A549 (cell line): ENCODE results near the gene EHD3. TPM values are rescaled to one million over a fixed set of nuclear protein-coding genes. Genes with fewer than 3 reads are reported as not detected.

Experiments used
- ATAC-seq, 2 experiments: fragments of 200-7000 bp in 1 of 2; fragments of >200 bp in 1 of 2; cut with Nextera tagmentation in 1 of 2; cut with Tn5 transposase in 1 of 2; 3 replicates each; pipeline versions ENCODE4 v1.8.0 to v1.9.1; 2018 to 2020; ENCODE audit warnings: mild to moderate bottlenecking in 1 of 2, moderate library complexity in 1 of 2
- CTCF ChIA-PET: fragments of 300-600 bp; sonication (Branson Sonifier 250); formaldehyde crosslinking; extraction: SDS; loops from one replicate; lab custom pipeline; 2021; ENCODE audit warnings: antibody characterized with exemption, inconsistent platforms; lab: Yijun Ruan, JAX
- POLR2A ChIA-PET: fragments of 350-600 bp; formaldehyde crosslinking; extraction: SDS; loops from one replicate; lab custom pipeline; 2021; ENCODE audit warnings: antibody characterized with exemption, inconsistent platforms; lab: Yijun Ruan, JAX
- DNase-seq, 2 experiments: peaks; one replicate each; pipeline versions ENCODE4 v3.0.0 to v3.0.0-alpha.2; 2011 to 2016; ENCODE audit warnings: low read depth in 1 of 2, low spot score in 1 of 2
- FAIRE-seq: peaks from 2 replicates; lab custom pipeline; 2011; peaks lifted over from hg19 to GRCh38; lab: Jason Lieb, UNC
- H3K27ac ChIP-seq, 2 experiments: fragments of >200 bp; sonication (Bioruptor Twin); formaldehyde crosslinking; 3 replicates each; pipeline ENCODE4 v1.5.1; 2016 to 2017
- H3K4me1 ChIP-seq: fragments of >200 bp; sonication (Bioruptor Twin); formaldehyde crosslinking; 3 replicates; pipeline ENCODE4 v1.6.1; 2016
- H3K4me2 ChIP-seq: fragments of >200 bp; sonication (Bioruptor Twin); formaldehyde crosslinking; 3 replicates; pipeline ENCODE4 v1.6.1; 2016
- H3K4me3 ChIP-seq: fragments of >200 bp; sonication (Bioruptor Twin); formaldehyde crosslinking; 3 replicates; pipeline ENCODE4 v1.5.1; 2016
- H3K9me3 ChIP-seq: fragments of >200 bp; sonication (Bioruptor Twin); formaldehyde crosslinking; 3 replicates; pipeline ENCODE4 v1.6.1; 2016
- ATOH8 ChIP-seq: fragments of 250-450 bp; sonication (Bioruptor Pico); IDR thresholded peaks from 2 replicates; pipeline ENCODE4 v1.5.0; 2020; ENCODE audit warnings: low read depth, mild to moderate bottlenecking, moderate library complexity
- CBX2 ChIP-seq: fragments of 200-600 bp; sonication (generic); IDR thresholded peaks from 2 replicates; pipeline ENCODE4 v1.6.1; 2016; ENCODE audit warnings: low read depth, mild to moderate bottlenecking, borderline replicate concordance
- EHMT2 ChIP-seq: fragments of 200-600 bp; sonication (generic); IDR thresholded peaks from 2 replicates; pipeline ENCODE4 v1.6.1; 2016; ENCODE audit warnings: antibody characterized with exemption, low read depth, mild to moderate bottlenecking, moderate library complexity
- FOXS1 ChIP-seq: fragments of 250-450 bp; sonication (Bioruptor Pico); IDR thresholded peaks from 2 replicates; pipeline ENCODE4 v1.5.0; 2020; ENCODE audit warnings: mild to moderate bottlenecking, moderate library complexity
- HEYL ChIP-seq: fragments of 250-450 bp; sonication (Bioruptor Pico); IDR thresholded peaks from 2 replicates; pipeline ENCODE4 v1.8.0; 2021; ENCODE audit warnings: mild to moderate bottlenecking, moderate library complexity
- HMGXB4 ChIP-seq: fragments of 250-450 bp; sonication (Bioruptor Pico); IDR thresholded peaks from 2 replicates; pipeline ENCODE4 v1.5.0; 2021; ENCODE audit warnings: mild to moderate bottlenecking, moderate library complexity, borderline replicate concordance
- HOXA7 ChIP-seq: fragments of 250-450 bp; sonication (Bioruptor Pico); IDR thresholded peaks from 2 replicates; pipeline ENCODE4 v1.5.0; 2020; ENCODE audit warnings: mild to moderate bottlenecking, moderate library complexity
- HOXB13 ChIP-seq: fragments of 250-450 bp; sonication (Bioruptor Pico); IDR thresholded peaks from 2 replicates; pipeline ENCODE4 v1.5.0; 2020; ENCODE audit warnings: low read depth, mild to moderate bottlenecking, moderate library complexity
- KDM1A ChIP-seq: fragments of 200-600 bp; sonication (generic); IDR thresholded peaks from 2 replicates; pipeline ENCODE4 v1.6.1; 2016; ENCODE audit warnings: low read depth, mild to moderate bottlenecking
- MAFK ChIP-seq: fragments of 450-650 bp; IDR thresholded peaks from 2 replicates; pipeline ENCODE4 v1.6.1; 2014; ENCODE audit not compliant: partially characterized antibody
- RARB ChIP-seq: fragments of 250-450 bp; sonication (Bioruptor Pico); IDR thresholded peaks from 2 replicates; pipeline ENCODE4 v1.8.0; 2021; ENCODE audit warnings: mild to moderate bottlenecking, moderate library complexity
- RCOR1 ChIP-seq: fragments of 150-350 bp; IDR thresholded peaks from 2 replicates; pipeline ENCODE4 v1.6.1; 2014; ENCODE audit warnings: antibody characterized with exemption, low read length, low read depth
- REST ChIP-seq: fragments of 200-600 bp; sonication (generic); IDR thresholded peaks from 2 replicates; pipeline ENCODE4 v1.6.1; 2016; ENCODE audit warnings: antibody characterized with exemption, mild to moderate bottlenecking, moderate library complexity
- SREBF2 ChIP-seq: fragments of 450-650 bp; IDR thresholded peaks from 2 replicates; pipeline ENCODE4 v1.6.1; 2014; ENCODE audit warnings: mild to moderate bottlenecking, moderate library complexity
- ZC3H11A ChIP-seq: fragments of 450-650 bp; IDR thresholded peaks from 2 replicates; pipeline ENCODE4 v1.6.1; 2014; ENCODE audit warnings: antibody characterized with exemption, mild to moderate bottlenecking
- WGBS: methylation state at CpG from one replicate; pipeline ENCODE4 v1.1.6; 2017; ENCODE audit errors: missing lambda C conversion rate; 5-methylcytosine and 5-hydroxymethylcytosine counted together
- polyA plus RNA-seq, 4 experiments: library from polyadenylated mRNA; depleted of rRNA in 3 of 4; stranded (reverse); fragments of >200 nt; fragmentation: RNase III in 1 of 4; extraction: RNeasy Plus Mini Kit Qiagen cat#74134 plus additional on column Dnase treatment in 1 of 4; gene quantifications; 2 replicates in 3 of 4; 3 replicates in 1 of 4; pipeline ENCODE4 v1.2.3, GENCODE V29; 2011 to 2017

The EHD3 gene
- polyA plus RNA-seq, 2 of the 4 experiments (the other 2 are of a cell fraction), result 8.7 to 10.6 TPM

GRCh38 chr2:31197166-31197565, 36.8 kb upstream of the EHD3 start:
- no peak for DNase-seq
- ChIA-PET CTCF (interaction anchor here (0.7 to 1.2 kb wide), 3 partner anchors 18 to 59 kb away, joined by 3 to 5 read pairs (median 3); partner anchors contain the start of gene GALNT14), POLR2A (no interaction called here)
- TF ChIP-seq RARB, result no peak
- no peak for TF ChIP-seq RCOR1
- TF ChIP-seq, all 56 proteins: peak for 0
- FAIRE-seq (no peak), ATAC-seq (no peak)
- Histone ChIP-seq H3K9me3 (no peaks in the 10 kb centered on the region), H3K4me2 (no peak overlapping the region), H3K4me3 (no peak overlapping the region), H3K4me1 (no peaks in the 10 kb centered on the region), H3K27ac (no peak overlapping the region)
- WGBS, result 39% methylated on average over 4 of the region's 4 CpGs

GRCh38 chr2:31197669-31198068, 36.3 kb upstream of the EHD3 start:
- no peak for TF ChIP-seq EHMT2
- Histone ChIP-seq H3K27ac (no peak overlapping the region), H3K4me1 (no peaks in the 10 kb centered on the region), H3K4me2 (no peak overlapping the region), H3K4me3 (no peak overlapping the region), H3K9me3 (no peaks in the 10 kb centered on the region)
- ATAC-seq (no peak), DNase-seq (no peak), FAIRE-seq (no peak)
- 33% methylated on average over 2 of the region's 2 CpGs for WGBS
- ChIA-PET CTCF (interaction anchor here (0.7 to 1.2 kb wide), 3 partner anchors 17 to 59 kb away, joined by 3 to 5 read pairs (median 3); partner anchors contain the start of gene GALNT14), POLR2A (no interaction called here)

- Histone ChIP-seq H3K4me1 (no peaks in the 10 kb centered on the region), H3K4me2 (no peak overlapping the region), H3K9me3 (no peaks in the 10 kb centered on the region), H3K4me3 (no peak overlapping the region), H3K27ac (no peak overlapping the region)
- ChIA-PET CTCF (interaction anchor here (2.3 kb wide), 1 partner anchor 29 kb away, joined by 9 read pairs; no protein-coding TSS in a partner anchor), POLR2A (no interaction called here)
- DNase-seq, result no peak
- WGBS, result 25% methylated on average over 4 of the region's 4 CpGs
- no peak for FAIRE-seq
- TF ChIP-seq HMGXB4 (no peak), HOXB13 (CRISPR knock-in tag) (no peak), KDM1A (no peak), FOXS1 (CRISPR knock-in tag) (no peak), HOXA7 (no peak), SREBF2 (no peak), ATOH8 (CRISPR knock-in tag) (no peak), ZC3H11A (no peak), HEYL (CRISPR knock-in tag) (no peak), REST (no peak), CBX2 (no peak), MAFK (no peak), EHMT2 (no peak)
- no peak for ATAC-seq
These were observed 34.7 kb upstream of the EHD3 start for GRCh38 chr2:31199206-31199605.
